Activated naive CD8-positive, alpha-beta T cell treated with anti-CD3 and anti-CD28 coated beads, Interleukin-2, amount 10 ng/mL, durations not matched to agents 7 days and 5 days (primary cell): ENCODE measurements around the gene SEMA5A. TPM values are rescaled to one million over a fixed set of nuclear protein-coding genes. Genes with fewer than 3 reads are reported as not detected.
"Not testable (repeated sequence)": the region's sequence is repeated elsewhere in the genome, so short reads cannot be mapped to it uniquely, and the experiment has no call there.

Experiments used
- ATAC-seq: fragments of 150-1000 bp; cut with Tn5 transposase; one replicate; pipeline ENCODE4 v1.10.0; 2021; ENCODE audit warnings: low read depth, moderate library complexity
- POLR2A ChIA-PET: fragments of 350-600 bp; sonication (Branson Sonifier 250); formaldehyde crosslinking; loops from one replicate; lab custom pipeline; 2021; ENCODE audit warnings: antibody characterized with exemption; lab: Charles Lee
- DNase-seq: peaks from one replicate; pipeline ENCODE4 v3.0.0; 2021
- H3K27ac Mint-ChIP-seq: one replicate; pipeline ENCODE4 v1.8.0; 2022; ENCODE audit warnings: mild to moderate bottlenecking, mixed read lengths
- H3K27me3 Mint-ChIP-seq: one replicate; pipeline ENCODE4 v1.8.0; 2022; ENCODE audit warnings: mild to moderate bottlenecking, moderate library complexity, mixed read lengths
- H3K36me3 Mint-ChIP-seq: one replicate; pipeline ENCODE4 v1.8.0; 2021; ENCODE audit warnings: mild to moderate bottlenecking, mixed read lengths
- H3K4me1 Mint-ChIP-seq: one replicate; pipeline ENCODE4 v1.8.0; 2021; ENCODE audit warnings: mixed read lengths
- H3K4me3 Mint-ChIP-seq: one replicate; pipeline ENCODE4 v1.8.0; 2022; ENCODE audit warnings: mild to moderate bottlenecking, moderate library complexity, mixed read lengths
- H3K9me3 Mint-ChIP-seq: one replicate; pipeline ENCODE4 v1.8.0; 2021; ENCODE audit warnings: mixed read lengths
- total RNA-seq, 2 experiments: library from RNA; stranded (reverse); gene quantifications; one replicate each; pipeline ENCODE4 v1.2.3, GENCODE V29; 2021

Gene SEMA5A
- total RNA-seq, 2 experiments from 2014 or later: 0.03 to 0.14 TPM

GRCh38 chr5:9373571-9373970, 172.3 kb downstream of the SEMA5A start:
- H3K27me3 Mint-ChIP-seq: no peaks in the 10 kb centered on the region
- ATAC-seq (no peak), DNase-seq (no peak)
- no peak overlapping the region for H3K4me3 Mint-ChIP-seq
- H3K27ac Mint-ChIP-seq: no peak overlapping the region
- POLR2A ChIA-PET: no interaction called here
- peaks cover 2% of the 10 kb centered on the region for H3K9me3 Mint-ChIP-seq
- no peaks in the 10 kb centered on the region for H3K4me1 Mint-ChIP-seq
- no peaks in the 10 kb centered on the region for H3K36me3 Mint-ChIP-seq

- no peaks in the 10 kb centered on the region for H3K36me3 Mint-ChIP-seq
- H3K27ac Mint-ChIP-seq: no peak overlapping the region
Observed at GRCh38 chr5:9370256-9370655, 175.6 kb downstream of the SEMA5A start.

GRCh38 chr5:9365512-9365911, 180.4 kb downstream of the SEMA5A start:
- ATAC-seq (no peak), DNase-seq (no peak)
- Mint-ChIP-seq H3K27me3 (no peaks in the 10 kb centered on the region), H3K4me1 (no peaks in the 10 kb centered on the region), H3K4me3 (no peak overlapping the region), H3K9me3 (peaks cover 2% of the 10 kb centered on the region), H3K27ac (no peak overlapping the region), H3K36me3 (no peaks in the 10 kb centered on the region)
- POLR2A ChIA-PET: no interaction called here

More at GRCh38 chr5:9370256-9370655, 175.6 kb downstream of the SEMA5A start:
- Mint-ChIP-seq H3K9me3 (peaks cover 2% of the 10 kb centered on the region), H3K4me3 (no peak overlapping the region), H3K4me1 (no peaks in the 10 kb centered on the region), H3K27me3 (no peaks in the 10 kb centered on the region)
- ATAC-seq: no peak
- DNase-seq: no peak
- POLR2A ChIA-PET: no interaction called here

GRCh38 chr5:9363449-9363848, 182.4 kb downstream of the SEMA5A start:
- Mint-ChIP-seq H3K27me3 (no peaks in the 10 kb centered on the region), H3K27ac (no peak overlapping the region), H3K4me3 (no peak overlapping the region), H3K4me1 (no peaks in the 10 kb centered on the region), H3K9me3 (peaks cover 1% of the 10 kb centered on the region), H3K36me3 (no peaks in the 10 kb centered on the region)
- no peak for ATAC-seq
- POLR2A ChIA-PET: no interaction called here
- no peak for DNase-seq

- POLR2A ChIA-PET: no interaction called here
- Mint-ChIP-seq H3K27ac (no peak overlapping the region), H3K9me3 (peaks cover 1% of the 10 kb centered on the region), H3K27me3 (no peaks in the 10 kb centered on the region), H3K4me3 (no peak overlapping the region), H3K4me1 (no peaks in the 10 kb centered on the region), H3K36me3 (no peaks in the 10 kb centered on the region)
- DNase-seq: no peak
- no peak for ATAC-seq
Observed at GRCh38 chr5:9363026-9363425, 182.8 kb downstream of the SEMA5A start.

- no peaks in the 10 kb centered on the region for H3K4me1 Mint-ChIP-seq
- peaks cover 1% of the 10 kb centered on the region for H3K9me3 Mint-ChIP-seq
- H3K27ac Mint-ChIP-seq: no peak overlapping the region
- ATAC-seq (no peak), DNase-seq (no peak)
- no peak overlapping the region for H3K4me3 Mint-ChIP-seq
- POLR2A ChIA-PET: no interaction called here
- H3K27me3 Mint-ChIP-seq: no peaks in the 10 kb centered on the region
- no peaks in the 10 kb centered on the region for H3K36me3 Mint-ChIP-seq
Observed at GRCh38 chr5:9362600-9362999, 183.3 kb downstream of the SEMA5A start.

- H3K4me3 Mint-ChIP-seq: no peak overlapping the region
- H3K9me3 Mint-ChIP-seq: peaks cover 1% of the 10 kb centered on the region
- H3K27ac Mint-ChIP-seq: no peak overlapping the region
- ATAC-seq: no peak
- DNase-seq: no peak
- H3K4me1 Mint-ChIP-seq: no peaks in the 10 kb centered on the region
- POLR2A ChIA-PET: no interaction called here
- H3K27me3 Mint-ChIP-seq: no peaks in the 10 kb centered on the region
- H3K36me3 Mint-ChIP-seq: no peaks in the 10 kb centered on the region
Observed at GRCh38 chr5:9361835-9362234, 184.0 kb downstream of the SEMA5A start.

- H3K4me3 Mint-ChIP-seq: no peak overlapping the region
- ATAC-seq (no peak), DNase-seq (no peak)
- H3K27ac Mint-ChIP-seq: no peak overlapping the region
- no peaks in the 10 kb centered on the region for H3K27me3 Mint-ChIP-seq
- peaks cover 6% of the 10 kb centered on the region for H3K9me3 Mint-ChIP-seq
- H3K4me1 Mint-ChIP-seq: no peaks in the 10 kb centered on the region
- POLR2A ChIA-PET: no interaction called here
- H3K36me3 Mint-ChIP-seq: no peaks in the 10 kb centered on the region
Observed at GRCh38 chr5:9358961-9359685, 186.8 kb downstream of the SEMA5A start.

GRCh38 chr5:9356351-9356825, 189.5 kb downstream of the SEMA5A start:
- Mint-ChIP-seq H3K4me3 (no peak overlapping the region), H3K27me3 (no peaks in the 10 kb centered on the region), H3K9me3 (peaks cover 4% of the 10 kb centered on the region), H3K36me3 (no peaks in the 10 kb centered on the region), H3K4me1 (no peaks in the 10 kb centered on the region), H3K27ac (no peak overlapping the region)
- POLR2A ChIA-PET: no interaction called here
- ATAC-seq: no peak
- no peak for DNase-seq

GRCh38 chr5:9354336-9355081, 191.4 kb downstream of the SEMA5A start:
- no peaks in the 10 kb centered on the region for H3K36me3 Mint-ChIP-seq
- H3K9me3 Mint-ChIP-seq: peaks cover 7% of the 10 kb centered on the region
- POLR2A ChIA-PET: no interaction called here
- H3K27ac Mint-ChIP-seq: no peak overlapping the region
- H3K27me3 Mint-ChIP-seq: no peaks in the 10 kb centered on the region
- ATAC-seq (no peak), DNase-seq (no peak)
- H3K4me1 Mint-ChIP-seq: no peaks in the 10 kb centered on the region
- no peak overlapping the region for H3K4me3 Mint-ChIP-seq

- POLR2A ChIA-PET, H3K9me3 Mint-ChIP-seq, H3K27ac Mint-ChIP-seq, H3K4me3 Mint-ChIP-seq, ATAC-seq, H3K36me3 Mint-ChIP-seq, H3K4me1 Mint-ChIP-seq, DNase-seq, H3K27me3 Mint-ChIP-seq: not testable (repeated sequence)
Observed at GRCh38 chr5:9353048-9353447, 192.8 kb downstream of the SEMA5A start.

- Mint-ChIP-seq H3K4me1 (no peaks in the 10 kb centered on the region), H3K27ac (no peak overlapping the region), H3K9me3 (peaks cover 8% of the 10 kb centered on the region), H3K4me3 (no peak overlapping the region), H3K36me3 (no peaks in the 10 kb centered on the region), H3K27me3 (no peaks in the 10 kb centered on the region)
- DNase-seq (no peak), ATAC-seq (no peak)
- POLR2A ChIA-PET: no interaction called here
Observed at GRCh38 chr5:9351546-9351945, 194.3 kb downstream of the SEMA5A start.

GRCh38 chr5:9350301-9350797, 195.5 kb downstream of the SEMA5A start:
- no peak overlapping the region for H3K27ac Mint-ChIP-seq
- no peaks in the 10 kb centered on the region for H3K36me3 Mint-ChIP-seq
- POLR2A ChIA-PET: no interaction called here
- H3K4me3 Mint-ChIP-seq: no peak overlapping the region
- DNase-seq (no peak), ATAC-seq (no peak)
- H3K27me3 Mint-ChIP-seq: no peaks in the 10 kb centered on the region
- H3K4me1 Mint-ChIP-seq: no peaks in the 10 kb centered on the region
- peaks cover 8% of the 10 kb centered on the region for H3K9me3 Mint-ChIP-seq
